HEK293 (cell line): Measurements from ENCODE around the gene TOMM7.
"Not testable (repeated sequence)": the region's sequence is repeated elsewhere in the genome, so short reads cannot be mapped to it uniquely, and the experiment has no call there.

Experiments
- CTCF ChIA-PET: fragments of 350-600 bp; formaldehyde crosslinking; extraction: SDS; loops from one replicate; lab custom pipeline; 2021; ENCODE audit warnings: antibody characterized with exemption; lab: Yijun Ruan, JAX
- POLR2A ChIA-PET: fragments of 300-600 bp; formaldehyde crosslinking; extraction: SDS; loops from one replicate; lab custom pipeline; 2020; ENCODE audit warnings: antibody characterized with exemption, inconsistent platforms; lab: Yijun Ruan, JAX
- H3K27ac ChIP-seq: fragments of 200-500 bp; sonication (Bioruptor generic); 2 replicates; pipeline ENCODE4 v1.5.1; 2014; ENCODE audit warnings: low read depth, low read length, control low read depth, inconsistent platforms; ENCODE audit errors: extremely low read depth
- H3K36me3 ChIP-seq, 2 experiments: fragments of 200-500 bp in 1 of 2; sonication (Bioruptor generic) in 1 of 2; 1 replicate in 1 of 2; 2 replicates in 1 of 2; pipeline ENCODE4 v1.5.1; 2014 to 2017; ENCODE audit warnings: inconsistent platforms in 2 of 2, low read length in 2 of 2; ENCODE audit not compliant: control insufficient read depth in 2 of 2, insufficient read depth in 1 of 2
- H3K4me1 ChIP-seq: fragments of 200-500 bp; sonication (Bioruptor generic); 2 replicates; pipeline ENCODE4 v1.5.1; 2014; ENCODE audit warnings: mild to moderate bottlenecking, low read length, inconsistent platforms; ENCODE audit not compliant: control insufficient read depth, insufficient read depth
- H3K4me3 ChIP-seq: 2 replicates; pipeline ENCODE4 v1.5.1; 2011; ENCODE audit warnings: low read depth, mild to moderate bottlenecking, control low read depth, low read length, moderate library complexity
- H3K9me3 ChIP-seq: fragments of 200-500 bp; sonication (Bioruptor generic); 2 replicates; pipeline ENCODE4 v1.5.1; 2014; ENCODE audit warnings: low read depth, low read length, inconsistent platforms; ENCODE audit not compliant: control insufficient read depth, insufficient read depth
- BCL11A ChIP-seq: fragments of 450-650 bp; formaldehyde crosslinking; IDR thresholded peaks from 2 replicates; pipeline ENCODE4 v1.5.1; 2016; ENCODE audit warnings: low read depth, missing biosample characterization, missing genetic modification characterization
- EGR2 ChIP-seq: fragments of 450-650 bp; formaldehyde crosslinking; IDR thresholded peaks from 2 replicates; pipeline ENCODE4 v1.5.1; 2016; ENCODE audit warnings: low read depth, missing biosample characterization, missing genetic modification characterization
- MEIS1 ChIP-seq: sonication (generic); formaldehyde crosslinking; IDR thresholded peaks from 2 replicates; pipeline ENCODE4 v1.8.1; 2022; ENCODE audit warnings: missing genetic modification reagents, mild to moderate bottlenecking, borderline replicate concordance
- SP3 ChIP-seq: fragments of 450-650 bp; formaldehyde crosslinking; IDR thresholded peaks from 2 replicates; pipeline ENCODE4 v1.5.1; 2016; ENCODE audit warnings: missing biosample characterization, missing genetic modification characterization
- ZBTB20 ChIP-seq: fragments of 450-650 bp; formaldehyde crosslinking; IDR thresholded peaks from 2 replicates; pipeline ENCODE4 v1.5.1; 2016; ENCODE audit warnings: missing biosample characterization, missing genetic modification characterization
- ZNF174 ChIP-seq: fragments of 450-650 bp; formaldehyde crosslinking; IDR thresholded peaks from 2 replicates; pipeline ENCODE4 v1.5.0; 2017; ENCODE audit warnings: missing biosample characterization, mild to moderate bottlenecking, missing genetic modification characterization
- ZNF211 ChIP-seq: fragments of 450-650 bp; formaldehyde crosslinking; IDR thresholded peaks from 2 replicates; pipeline ENCODE4 v1.5.1; 2016; ENCODE audit warnings: low read depth, missing biosample characterization, missing genetic modification characterization
- ZNF416 ChIP-seq: fragments of 450-650 bp; formaldehyde crosslinking; IDR thresholded peaks from 2 replicates; pipeline ENCODE4 v1.5.1; 2016; ENCODE audit warnings: missing biosample characterization, missing genetic modification characterization
- ZNF423 ChIP-seq: fragments of 450-650 bp; formaldehyde crosslinking; IDR thresholded peaks from 2 replicates; pipeline ENCODE4 v1.5.1; 2016; ENCODE audit warnings: missing biosample characterization, missing genetic modification characterization
- ZNF571 ChIP-seq: fragments of 450-650 bp; formaldehyde crosslinking; IDR thresholded peaks from 2 replicates; pipeline ENCODE4 v1.5.0; 2017; ENCODE audit warnings: missing biosample characterization, missing genetic modification characterization
- ZNF596 ChIP-seq: fragments of 450-650 bp; IDR thresholded peaks from 2 replicates; pipeline ENCODE4 v1.5.0; 2018; ENCODE audit warnings: missing biosample characterization, mild to moderate bottlenecking, missing genetic modification characterization, moderate library complexity
- ZNF623 ChIP-seq: fragments of 450-650 bp; formaldehyde crosslinking; IDR thresholded peaks from 2 replicates; pipeline ENCODE4 v1.5.1; 2016; ENCODE audit warnings: missing biosample characterization, missing genetic modification characterization
- ZNF785 ChIP-seq: fragments of 450-650 bp; formaldehyde crosslinking; IDR thresholded peaks from 2 replicates; pipeline ENCODE4 v1.5.1; 2016; ENCODE audit warnings: missing biosample characterization, missing genetic modification characterization
- ZXDB ChIP-seq: fragments of 450-650 bp; formaldehyde crosslinking; IDR thresholded peaks from 2 replicates; pipeline ENCODE4 v1.5.1; 2016; ENCODE audit warnings: missing biosample characterization, missing genetic modification characterization
- TF ChIP-seq, protein P1 (sequence below): IDR thresholded peaks from 2 replicates; pipeline ENCODE4 v1.6.1; 2011; ENCODE audit warnings: mild to moderate bottlenecking, low read depth, low read length, borderline replicate concordance
- TF ChIP-seq, protein P2 (sequence below): fragments of 450-650 bp; formaldehyde crosslinking; IDR thresholded peaks from 2 replicates; pipeline ENCODE4 v1.5.1; 2016; ENCODE audit warnings: missing biosample characterization, missing genetic modification characterization
- TF ChIP-seq, protein P3 (sequence below): fragments of 450-650 bp; formaldehyde crosslinking; IDR thresholded peaks from 2 replicates; pipeline ENCODE4 v1.5.1; 2016; ENCODE audit warnings: missing biosample characterization, missing genetic modification characterization
- TF ChIP-seq, protein P4 (sequence below): fragments of 450-650 bp; formaldehyde crosslinking; IDR thresholded peaks from 2 replicates; pipeline ENCODE4 v1.5.1; 2016; ENCODE audit warnings: missing biosample characterization, missing genetic modification characterization

TOMM7 gene

DNA sequence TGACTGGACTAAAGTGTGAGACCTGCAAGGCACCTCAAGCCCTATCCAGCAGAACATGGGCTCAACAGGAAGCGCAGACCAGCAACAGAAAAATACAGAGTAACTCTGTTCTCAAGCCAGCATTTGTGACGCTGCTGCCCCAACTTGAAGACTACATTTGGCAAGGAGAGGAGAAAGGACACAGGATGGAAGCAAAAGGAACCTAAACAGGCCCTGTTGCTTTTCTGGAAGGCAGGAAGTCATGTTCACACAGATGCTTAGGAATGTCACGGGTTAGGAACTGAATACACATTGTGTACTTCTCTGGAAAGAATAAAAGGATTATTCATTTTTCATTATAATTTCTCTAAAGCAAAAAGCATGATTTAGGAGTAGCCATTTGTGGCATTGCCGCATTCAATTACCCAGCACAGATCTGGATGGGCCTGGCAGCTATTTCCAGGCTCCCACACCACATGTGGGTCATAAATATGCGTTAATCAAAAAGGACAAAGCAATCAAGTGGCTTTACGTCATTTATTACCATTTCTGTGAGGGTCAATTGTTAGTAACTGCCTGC is 19.8 kb upstream of the TOMM7 start (continued):
- TF ChIP-seq ZNF623 (tag by site-specific recombination) (no peak), ZNF596 (tag by site-specific recombination) (no peak), ZBTB20 (tag by site-specific recombination) (no peak), SP3 (tag by site-specific recombination) (no peak)
- TF ChIP-seq, protein P1, sequence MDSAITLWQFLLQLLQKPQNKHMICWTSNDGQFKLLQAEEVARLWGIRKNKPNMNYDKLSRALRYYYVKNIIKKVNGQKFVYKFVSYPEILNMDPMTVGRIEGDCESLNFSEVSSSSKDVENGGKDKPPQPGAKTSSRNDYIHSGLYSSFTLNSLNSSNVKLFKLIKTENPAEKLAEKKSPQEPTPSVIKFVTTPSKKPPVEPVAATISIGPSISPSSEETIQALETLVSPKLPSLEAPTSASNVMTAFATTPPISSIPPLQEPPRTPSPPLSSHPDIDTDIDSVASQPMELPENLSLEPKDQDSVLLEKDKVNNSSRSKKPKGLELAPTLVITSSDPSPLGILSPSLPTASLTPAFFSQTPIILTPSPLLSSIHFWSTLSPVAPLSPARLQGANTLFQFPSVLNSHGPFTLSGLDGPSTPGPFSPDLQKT, result no peak
- TF ChIP-seq, protein P2, sequence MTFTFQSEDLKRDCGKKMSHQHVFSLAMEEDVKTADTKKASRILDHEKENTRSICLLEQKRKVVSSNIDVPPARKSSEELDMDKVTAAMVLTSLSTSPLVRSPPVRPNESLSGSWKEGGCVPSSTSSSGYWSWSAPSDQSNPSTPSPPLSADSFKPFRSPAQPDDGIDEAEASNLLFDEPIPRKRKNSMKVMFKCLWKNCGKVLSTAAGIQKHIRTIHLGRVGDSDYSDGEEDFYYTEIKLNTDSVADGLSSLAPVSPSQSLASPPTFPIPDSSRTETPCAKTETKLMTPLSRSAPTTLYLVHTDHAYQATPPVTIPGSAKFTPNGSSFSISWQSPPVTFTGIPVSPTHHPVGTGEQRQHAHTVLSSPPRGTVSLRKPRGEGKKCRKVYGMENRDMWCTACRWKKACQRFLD (tag by site-specific recombination), result no peak
- TF ChIP-seq, all 188 proteins: peak for 0

DNA sequence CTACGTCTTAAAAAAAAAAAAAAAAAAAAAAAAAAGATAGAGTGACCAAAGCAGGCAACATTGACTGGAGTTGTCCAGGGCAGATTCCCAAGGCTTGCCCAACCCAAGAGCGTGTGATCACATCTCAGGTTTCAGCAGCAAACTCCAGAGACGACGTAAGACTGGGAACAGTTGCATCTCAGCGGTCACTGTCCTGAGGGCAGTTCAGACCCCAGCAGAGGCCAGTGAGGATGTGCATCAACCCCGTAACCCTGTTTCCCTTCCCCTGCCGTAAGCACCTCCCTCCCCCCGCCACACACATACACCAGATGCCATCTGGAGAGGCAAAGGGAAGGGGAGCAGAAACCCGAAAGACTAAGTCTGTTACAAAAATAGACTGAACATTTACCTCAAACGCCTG is 19.3 kb upstream of the TOMM7 start:
- CTCF ChIA-PET, result interaction anchor here (0.6 kb wide), 1 partner anchor 216 kb away, joined by 3 read pairs; no protein-coding TSS in a partner anchor
- Histone ChIP-seq H3K36me3 (no peaks in the 10 kb centered on the region), H3K4me3 (no peak overlapping the region), H3K27ac (no peak overlapping the region), H3K9me3 (no peaks in the 10 kb centered on the region), H3K4me1 (no peaks in the 10 kb centered on the region)
- POLR2A ChIA-PET, result no interaction called here
- TF ChIP-seq, protein P3, sequence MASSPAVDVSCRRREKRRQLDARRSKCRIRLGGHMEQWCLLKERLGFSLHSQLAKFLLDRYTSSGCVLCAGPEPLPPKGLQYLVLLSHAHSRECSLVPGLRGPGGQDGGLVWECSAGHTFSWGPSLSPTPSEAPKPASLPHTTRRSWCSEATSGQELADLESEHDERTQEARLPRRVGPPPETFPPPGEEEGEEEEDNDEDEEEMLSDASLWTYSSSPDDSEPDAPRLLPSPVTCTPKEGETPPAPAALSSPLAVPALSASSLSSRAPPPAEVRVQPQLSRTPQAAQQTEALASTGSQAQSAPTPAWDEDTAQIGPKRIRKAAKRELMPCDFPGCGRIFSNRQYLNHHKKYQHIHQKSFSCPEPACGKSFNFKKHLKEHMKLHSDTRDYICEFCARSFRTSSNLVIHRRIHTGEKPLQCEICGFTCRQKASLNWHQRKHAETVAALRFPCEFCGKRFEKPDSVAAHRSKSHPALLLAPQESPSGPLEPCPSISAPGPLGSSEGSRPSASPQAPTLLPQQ (tag by site-specific recombination), result no peak
- TF ChIP-seq BCL11A (tag by site-specific recombination), result no peak
- no peak for TF ChIP-seq ZNF785 (tag by site-specific recombination)
- TF ChIP-seq ZNF423 (tag by site-specific recombination), result no peak
- no peak for TF ChIP-seq ZXDB (tag by site-specific recombination)
- TF ChIP-seq MEIS1 (CRISPR knock-in tag), result no peak

DNA sequence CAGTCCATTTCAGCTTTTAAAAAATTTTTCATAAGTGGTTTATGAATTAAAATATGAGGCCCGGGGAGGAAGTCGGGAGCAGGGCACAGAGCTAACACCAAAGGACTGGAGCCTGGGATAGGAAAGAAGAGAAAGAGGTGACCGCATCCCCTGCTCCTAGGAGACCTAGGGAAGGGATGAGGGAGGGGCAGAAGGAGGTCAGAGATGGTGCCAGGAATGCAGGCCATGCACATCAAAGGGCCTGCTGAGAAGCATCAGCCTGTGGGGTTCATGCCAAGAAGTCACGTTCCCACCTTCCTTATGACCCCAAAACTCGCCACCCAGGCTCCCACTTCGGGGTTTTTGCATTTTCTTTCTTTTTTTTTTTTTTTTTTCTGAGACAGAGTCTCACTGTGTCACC is 14.7 kb upstream of the TOMM7 start:
- POLR2A ChIA-PET, result no interaction called here
- peaks cover 8% of the 10 kb centered on the region for H3K4me1 ChIP-seq
- H3K4me3 ChIP-seq, result no peak overlapping the region
- H3K36me3 ChIP-seq, result no peaks in the 10 kb centered on the region
- TF ChIP-seq EGR2 (tag by site-specific recombination) (no peak), ZNF416 (tag by site-specific recombination) (no peak), ZNF571 (no peak), ZNF211 (tag by site-specific recombination) (no peak), ZNF174 (tag by site-specific recombination) (no peak)
- TF ChIP-seq, protein P4, sequence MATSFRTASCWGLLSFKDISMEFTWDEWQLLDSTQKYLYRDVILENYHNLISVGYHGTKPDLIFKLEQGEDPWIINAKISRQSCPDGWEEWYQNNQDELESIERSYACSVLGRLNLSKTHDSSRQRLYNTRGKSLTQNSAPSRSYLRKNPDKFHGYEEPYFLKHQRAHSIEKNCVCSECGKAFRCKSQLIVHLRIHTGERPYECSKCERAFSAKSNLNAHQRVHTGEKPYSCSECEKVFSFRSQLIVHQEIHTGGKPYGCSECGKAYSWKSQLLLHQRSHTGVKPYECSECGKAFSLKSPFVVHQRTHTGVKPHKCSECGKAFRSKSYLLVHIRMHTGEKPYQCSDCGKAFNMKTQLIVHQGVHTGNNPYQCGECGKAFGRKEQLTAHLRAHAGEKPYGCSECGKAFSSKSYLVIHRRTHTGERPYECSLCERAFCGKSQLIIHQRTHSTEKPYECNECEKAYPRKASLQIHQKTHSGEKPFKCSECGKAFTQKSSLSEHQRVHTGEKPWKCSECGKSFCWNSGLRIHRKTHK (tag by site-specific recombination), result no peak
- no peaks in the 10 kb centered on the region for H3K9me3 ChIP-seq
- CTCF ChIA-PET, result no interaction called here
- H3K27ac ChIP-seq, result no peak overlapping the region

DNA sequence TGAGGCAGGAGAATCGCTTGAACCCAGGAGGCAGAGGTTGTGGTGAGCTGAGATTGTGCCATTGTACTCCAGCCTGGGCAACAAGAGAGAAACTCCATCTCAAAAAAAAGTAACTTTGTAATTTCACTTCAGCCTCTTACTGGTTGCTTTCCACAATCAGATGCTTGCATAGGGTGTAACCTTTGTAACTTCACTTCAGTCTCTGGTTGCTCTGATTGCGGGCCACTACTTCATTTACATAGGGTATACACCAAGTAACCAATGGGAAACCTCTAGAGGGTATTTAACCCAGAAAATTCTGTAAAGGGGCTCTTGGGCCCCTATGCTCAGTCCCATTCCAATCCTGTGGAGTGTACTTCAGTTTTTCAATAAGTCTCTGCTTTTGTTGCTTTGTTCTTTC is 13.9 kb upstream of the TOMM7 start:
- H3K36me3 ChIP-seq, H3K27ac ChIP-seq, H3K4me1 ChIP-seq, POLR2A ChIA-PET, H3K9me3 ChIP-seq, H3K4me3 ChIP-seq, CTCF ChIA-PET: not testable (repeated sequence)
